GM21619 (cell line): ENCODE data around the gene NDUFB10.
"Not testable (repeated sequence)": the region's sequence is repeated elsewhere in the genome, so short reads cannot be mapped to it uniquely, and the experiment has no call there.

Experiments used
- ATAC-seq: cut with Tn5 transposase; IDR thresholded peaks from one replicate; pipeline ENCODE4 v1.9.1; 2021; ENCODE audit not compliant: unreplicated experiment

NDUFB10 gene

DNA sequence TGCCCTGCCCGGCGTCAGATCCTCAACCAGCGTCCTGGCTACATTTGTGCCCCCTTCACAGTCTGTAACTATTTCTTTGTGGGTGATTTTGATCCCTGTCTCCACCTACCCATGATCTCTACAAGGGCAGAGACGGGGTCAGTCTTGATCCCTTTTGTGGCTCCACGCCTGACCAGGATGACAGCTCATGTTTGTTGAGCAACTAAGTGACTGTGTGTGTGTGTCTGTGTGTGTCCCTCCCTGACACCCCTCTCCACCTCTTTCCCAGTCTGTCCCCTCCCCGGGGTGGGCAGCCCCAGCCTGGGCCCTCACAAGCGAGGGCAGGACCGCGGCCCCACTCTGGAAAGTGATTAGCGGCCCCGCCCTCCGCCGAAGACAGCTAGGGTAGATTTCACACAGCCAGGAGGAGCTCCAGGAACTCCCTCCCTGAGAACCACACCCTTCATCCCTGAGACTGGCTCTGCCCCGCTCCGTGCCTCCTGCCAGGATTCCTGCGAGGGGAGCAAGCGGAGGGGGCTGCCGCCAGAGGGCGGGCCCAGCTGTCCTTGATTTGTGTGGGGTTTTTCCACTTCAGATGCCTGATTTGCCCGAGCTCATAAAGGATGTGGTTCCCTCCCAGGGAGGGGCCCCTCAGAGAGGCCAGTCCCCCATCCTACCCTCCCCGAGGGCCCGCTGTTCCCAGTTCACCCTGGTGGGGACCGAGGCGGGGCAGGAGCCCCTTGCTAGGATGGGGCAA is 35.9 kb upstream of the NDUFB10 start:
- ATAC-seq, result no peak

DNA sequence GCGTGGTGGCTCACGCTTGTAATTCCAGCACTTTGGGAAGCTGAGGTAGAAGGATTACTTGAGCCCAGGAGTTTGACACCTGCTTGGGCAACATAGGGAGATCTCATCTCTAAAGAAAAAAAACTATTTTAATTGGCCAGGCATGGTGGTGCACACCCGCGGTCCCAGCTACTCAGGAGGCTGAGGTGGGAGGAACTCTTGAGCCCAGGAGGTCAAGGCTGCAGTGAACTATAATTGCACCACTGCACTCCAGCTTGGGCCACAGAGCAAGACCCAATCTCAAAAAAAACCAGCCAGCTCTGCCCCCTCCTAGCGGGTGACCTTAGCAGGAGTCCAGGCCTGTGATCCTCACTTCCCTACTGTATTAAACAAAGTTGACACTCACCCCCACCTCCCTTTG is 35.2 kb upstream of the NDUFB10 start:
- ATAC-seq, result no peak

DNA sequence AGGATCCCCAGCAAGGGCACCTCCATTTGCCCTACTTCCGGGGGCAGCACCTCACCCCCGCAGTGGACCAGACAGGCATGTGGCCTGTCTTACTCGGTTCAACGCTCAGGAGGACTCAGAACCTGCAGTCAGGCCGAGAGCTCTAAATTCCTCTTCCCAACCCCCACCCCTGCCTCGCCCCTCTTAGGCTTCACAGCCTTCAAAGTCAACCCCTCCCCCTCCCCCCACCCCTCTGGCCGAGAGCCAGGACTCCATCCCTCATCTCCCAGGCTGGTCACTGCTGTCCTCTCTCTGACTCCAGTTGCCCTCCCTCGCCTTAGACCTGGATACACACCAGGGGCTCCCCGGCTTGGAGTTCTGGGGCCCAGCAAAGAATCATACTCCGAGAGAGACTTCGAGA is 33.1 kb upstream of the NDUFB10 start:
- no peak for ATAC-seq

GRCh38 chr16:1929105-1929504 is 30.2 kb upstream of the NDUFB10 start:
- peak; percentile 12 for ATAC-seq

DNA sequence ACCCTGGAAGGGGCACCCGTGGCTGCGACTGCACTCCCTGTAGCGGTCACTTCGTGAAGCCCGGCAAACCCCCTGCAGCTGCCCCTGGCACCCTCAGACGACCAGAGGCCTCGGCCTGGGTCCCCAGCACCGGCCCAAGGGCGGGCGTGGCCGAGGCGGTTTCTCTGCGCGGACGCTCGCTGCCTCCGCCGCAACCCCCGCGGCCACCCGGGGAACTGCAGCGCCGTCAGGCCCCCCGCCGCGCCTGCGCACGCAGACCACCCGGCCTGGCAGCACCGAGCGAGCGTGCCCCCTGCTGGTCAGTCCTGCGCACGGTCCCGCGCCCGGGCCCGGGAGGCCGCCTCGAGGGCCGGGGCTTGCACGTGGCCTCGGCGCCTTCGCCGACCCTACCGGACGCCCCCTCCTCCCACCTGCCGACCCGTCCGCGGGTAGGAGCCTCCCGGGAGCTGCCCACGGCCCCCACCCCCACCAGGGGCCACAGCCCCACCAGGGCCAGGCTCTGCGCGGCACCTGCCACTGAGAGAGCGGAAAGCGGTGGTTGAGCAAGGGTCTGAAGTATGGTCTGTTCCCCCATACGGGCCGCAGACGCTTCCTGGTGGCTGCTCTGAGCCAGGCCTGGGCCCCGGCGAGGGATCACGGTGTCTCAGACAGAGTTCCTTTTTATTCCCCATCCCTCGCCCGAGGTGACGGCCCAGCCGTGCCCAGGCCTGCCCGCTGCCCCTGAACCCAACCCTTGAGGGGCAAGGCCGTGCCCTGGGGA is 29.6 kb upstream of the NDUFB10 start:
- peak; percentile 79 for ATAC-seq

GRCh38 chr16:1930338-1930720 is 29.0 kb upstream of the NDUFB10 start:
- no peak for ATAC-seq

DNA sequence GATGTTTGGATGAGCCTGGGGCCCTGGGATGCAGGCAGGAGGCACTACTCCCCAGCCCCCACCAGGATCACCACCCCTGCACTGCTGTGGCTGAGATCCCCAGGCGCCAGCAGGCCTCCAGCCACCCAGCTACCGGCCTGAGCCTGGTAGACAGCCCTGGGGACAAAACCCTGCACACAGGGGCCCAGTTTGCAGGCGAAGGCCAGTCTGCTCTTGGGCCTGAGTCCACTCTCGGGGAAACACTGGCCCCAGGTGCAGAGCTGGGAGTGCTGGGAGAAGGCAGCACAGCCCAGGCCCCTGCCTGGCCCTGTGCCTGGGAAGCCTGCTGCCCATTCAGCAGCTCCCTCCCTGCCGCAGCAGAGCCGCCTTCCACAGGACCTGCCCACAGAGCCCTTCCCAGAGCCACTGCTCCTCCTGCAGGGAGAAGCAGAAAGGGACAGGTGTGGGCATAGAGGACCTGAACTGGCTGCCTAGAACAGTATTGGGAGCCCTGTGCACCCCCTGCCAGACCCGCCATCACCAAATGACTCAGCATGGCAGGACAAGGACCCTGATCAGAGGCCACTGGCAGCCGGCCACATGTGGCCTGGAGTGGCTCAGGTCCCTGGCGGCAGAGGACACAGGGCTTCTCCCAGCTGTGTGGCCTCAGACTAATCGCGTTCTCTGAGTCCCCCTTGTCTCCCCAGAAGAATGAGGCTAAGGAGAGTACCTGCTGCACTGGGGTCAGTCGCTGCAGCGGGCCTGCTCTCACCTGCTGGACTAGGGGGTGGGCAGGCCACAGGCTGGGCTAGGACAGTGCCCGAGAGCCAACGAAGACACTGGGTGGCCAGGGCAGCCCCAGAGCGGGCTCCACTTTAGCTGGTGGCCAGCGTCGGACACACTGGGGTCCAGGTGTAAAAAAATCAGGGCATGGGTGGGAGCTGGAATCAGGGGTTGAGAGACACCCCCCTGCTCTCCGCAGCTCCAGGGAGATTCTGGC is 27.0 kb upstream of the NDUFB10 start:
- no peak for ATAC-seq

GRCh38 chr16:1933097-1933661 is 26.2 kb upstream of the NDUFB10 start:
- ATAC-seq, result no peak

DNA sequence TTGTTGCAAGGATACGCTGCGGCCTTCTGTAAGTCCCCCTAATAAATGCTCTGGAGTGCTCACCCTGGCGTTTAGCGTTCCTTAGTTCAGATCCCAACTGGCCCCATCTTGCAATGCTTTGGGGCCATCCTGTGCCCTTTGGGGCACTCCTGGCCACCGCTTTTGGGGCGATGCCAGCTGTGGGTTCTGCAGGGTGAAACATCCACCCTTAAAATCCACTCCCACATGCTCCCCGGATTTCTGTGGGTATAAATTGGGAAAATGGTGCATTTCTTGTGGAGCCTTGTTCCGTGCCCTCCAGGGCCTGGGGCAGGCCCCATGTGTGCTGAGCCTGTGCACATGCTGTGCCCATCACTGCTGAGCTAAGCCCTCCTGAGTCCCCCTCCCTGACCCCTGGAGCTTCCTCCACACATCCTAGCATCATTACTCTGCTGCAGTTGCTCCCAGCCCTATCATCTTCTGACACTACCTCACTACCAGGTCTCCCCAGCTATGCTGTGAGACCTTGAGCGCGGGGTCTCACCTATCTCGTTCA is 22.3 kb upstream of the NDUFB10 start:
- no peak for ATAC-seq

DNA sequence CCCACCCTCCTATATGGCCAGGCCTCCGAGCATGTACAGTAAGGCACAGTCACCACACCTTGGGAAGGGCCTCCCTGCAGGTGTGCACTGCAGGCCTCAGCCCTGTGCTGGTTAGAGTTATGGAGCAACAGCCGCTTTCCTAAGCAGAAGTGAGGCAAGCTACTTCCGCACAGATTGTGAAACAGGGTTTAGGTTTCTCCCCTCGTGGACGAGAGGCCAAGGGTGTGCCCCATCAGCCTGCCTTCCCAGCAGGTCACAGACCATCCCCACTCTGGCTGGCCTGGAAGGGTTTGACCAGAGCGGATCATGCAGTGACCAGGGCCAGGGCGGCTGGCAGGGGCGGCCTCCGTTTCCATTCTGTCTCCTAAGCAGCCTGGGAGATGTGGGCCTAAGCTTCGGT is 21.0 kb upstream of the NDUFB10 start:
- no peak for ATAC-seq

GRCh38 chr16:1938910-1939309 is 20.4 kb upstream of the NDUFB10 start:
- ATAC-seq, result no peak

GRCh38 chr16:1939833-1940232 is 19.5 kb upstream of the NDUFB10 start:
- ATAC-seq, result not testable (repeated sequence)

GRCh38 chr16:1940273-1941161 is 18.8 kb upstream of the NDUFB10 start:
- no peak for ATAC-seq

DNA sequence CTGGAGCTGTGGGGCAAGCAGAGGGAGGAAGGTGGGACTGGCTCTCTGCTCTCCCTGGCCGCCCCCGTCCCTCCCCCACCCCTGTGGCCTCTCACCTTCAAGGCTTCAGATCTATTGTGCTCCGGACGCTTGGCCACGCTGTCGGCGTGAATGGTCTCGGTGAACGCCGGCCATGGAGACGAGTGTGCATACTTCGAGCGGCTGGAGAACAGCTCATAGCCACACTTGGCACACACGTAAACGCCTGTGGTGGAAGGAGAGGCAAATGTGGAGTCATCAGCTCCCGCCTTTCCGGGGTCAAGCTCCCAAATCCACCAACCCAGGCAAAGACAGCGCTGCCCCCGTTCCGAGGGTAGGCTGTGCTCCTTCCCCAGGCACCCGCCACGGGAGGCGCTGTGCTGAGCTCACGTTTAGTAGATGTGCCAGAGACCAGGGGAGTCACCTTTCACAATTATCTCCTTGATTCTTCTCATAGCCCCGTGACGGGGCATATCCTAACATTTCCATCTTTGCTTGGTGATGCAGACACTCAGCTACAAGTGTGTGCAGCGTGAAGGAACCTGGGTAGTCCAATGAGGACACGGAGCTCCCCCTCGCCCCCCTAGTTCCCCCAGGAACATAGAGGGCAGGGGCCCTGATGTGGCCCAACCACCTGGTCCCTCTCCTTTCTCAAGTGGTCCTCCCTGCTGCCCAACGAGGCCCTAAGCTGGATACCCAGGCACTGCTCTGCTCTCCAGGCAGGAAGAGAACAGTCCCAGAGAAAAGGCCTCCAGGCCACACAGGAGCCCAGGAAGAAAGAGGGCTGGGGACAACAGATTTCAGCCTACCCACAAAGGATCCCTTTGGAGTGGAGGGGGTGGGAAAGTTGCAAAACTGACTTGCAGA is 17.9 kb upstream of the NDUFB10 start:
- ATAC-seq, result no peak

DNA sequence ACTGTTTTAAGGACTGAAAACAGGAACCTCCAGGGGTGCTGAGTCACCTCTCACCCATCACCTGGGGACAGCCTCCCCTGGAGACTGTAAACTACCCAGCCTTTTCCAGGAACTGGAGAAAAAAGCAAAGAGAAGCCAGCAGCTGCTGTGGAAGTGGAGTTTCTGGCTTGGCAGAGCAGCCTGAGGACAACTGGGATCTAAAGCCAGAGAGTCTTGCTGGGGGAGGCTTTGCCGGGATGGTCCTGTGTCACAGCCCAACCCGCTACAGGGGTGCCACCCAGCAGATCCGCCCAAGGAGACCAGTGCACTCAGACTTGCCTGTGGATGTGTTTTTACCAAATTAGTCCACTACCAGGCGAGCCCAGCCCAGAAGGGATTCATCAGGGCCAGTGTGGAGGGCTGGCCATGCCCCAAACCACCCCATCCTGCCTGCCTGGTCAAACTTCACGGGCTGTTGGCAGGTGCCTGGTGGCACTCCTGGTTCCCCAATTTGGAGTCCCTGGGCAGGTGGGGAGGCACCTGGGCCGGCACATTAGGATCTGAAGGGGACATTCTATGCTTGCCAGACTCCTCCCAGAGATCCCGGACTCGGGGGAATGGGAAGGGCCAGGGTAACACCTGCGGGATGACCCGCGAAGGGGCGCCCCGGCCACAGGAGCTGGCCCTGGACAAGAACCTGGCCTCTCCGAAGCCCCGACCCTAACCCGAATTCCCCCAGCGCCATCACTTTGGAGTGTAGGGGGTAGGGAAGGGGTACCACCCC is 17.1 kb upstream of the NDUFB10 start:
- ATAC-seq, result no peak

GRCh38 chr16:1942810-1943726 is 16.3 kb upstream of the NDUFB10 start, which contains the start of gene MSRB1:
MSRB1 (minus strand) TSS chr16:1943199; CDS start chr16:1943156, 43 bp downstream.
- ATAC-seq, result peak; percentile 92
